Measurements from ENCODE around the gene CCNE1. TPM values are rescaled to one million over a fixed set of nuclear protein-coding genes. Genes with fewer than 3 reads are reported as not detected.

The CCNE1 gene
- total RNA-seq, 2 experiments from 2014 or later, result 32.1 to 32.5 TPM

DNA sequence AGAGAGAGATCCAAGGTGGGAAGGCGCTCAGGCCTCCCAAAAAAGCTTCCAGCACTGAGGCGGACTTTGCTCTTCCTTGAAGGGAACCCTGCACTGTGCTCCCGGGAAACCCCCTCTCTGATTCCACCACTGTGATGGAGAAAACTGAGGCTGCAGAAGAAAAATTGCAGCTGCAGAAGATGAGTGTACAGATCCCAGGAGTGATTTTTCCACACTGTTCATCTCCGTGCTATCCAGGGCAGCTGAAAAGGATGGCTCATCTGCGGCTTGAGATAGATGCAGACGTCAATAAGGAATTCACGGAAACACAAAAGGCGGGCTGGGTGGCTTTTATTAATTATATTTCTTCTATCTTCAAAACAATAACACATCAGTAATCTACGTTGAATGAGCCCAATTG lies 26.2 kb downstream of the CCNE1 start:
- ChIA-PET POLR2A (interaction anchor here (0.7 to 1.0 kb wide), 2 partner anchors 8 to 103 kb away, joined by 3 read pairs; no protein-coding TSS in a partner anchor), CTCF (interaction anchor here (0.8 to 0.9 kb wide), 2 partner anchors 9 to 35 kb away, joined by 3 read pairs; no protein-coding TSS in a partner anchor)

DNA sequence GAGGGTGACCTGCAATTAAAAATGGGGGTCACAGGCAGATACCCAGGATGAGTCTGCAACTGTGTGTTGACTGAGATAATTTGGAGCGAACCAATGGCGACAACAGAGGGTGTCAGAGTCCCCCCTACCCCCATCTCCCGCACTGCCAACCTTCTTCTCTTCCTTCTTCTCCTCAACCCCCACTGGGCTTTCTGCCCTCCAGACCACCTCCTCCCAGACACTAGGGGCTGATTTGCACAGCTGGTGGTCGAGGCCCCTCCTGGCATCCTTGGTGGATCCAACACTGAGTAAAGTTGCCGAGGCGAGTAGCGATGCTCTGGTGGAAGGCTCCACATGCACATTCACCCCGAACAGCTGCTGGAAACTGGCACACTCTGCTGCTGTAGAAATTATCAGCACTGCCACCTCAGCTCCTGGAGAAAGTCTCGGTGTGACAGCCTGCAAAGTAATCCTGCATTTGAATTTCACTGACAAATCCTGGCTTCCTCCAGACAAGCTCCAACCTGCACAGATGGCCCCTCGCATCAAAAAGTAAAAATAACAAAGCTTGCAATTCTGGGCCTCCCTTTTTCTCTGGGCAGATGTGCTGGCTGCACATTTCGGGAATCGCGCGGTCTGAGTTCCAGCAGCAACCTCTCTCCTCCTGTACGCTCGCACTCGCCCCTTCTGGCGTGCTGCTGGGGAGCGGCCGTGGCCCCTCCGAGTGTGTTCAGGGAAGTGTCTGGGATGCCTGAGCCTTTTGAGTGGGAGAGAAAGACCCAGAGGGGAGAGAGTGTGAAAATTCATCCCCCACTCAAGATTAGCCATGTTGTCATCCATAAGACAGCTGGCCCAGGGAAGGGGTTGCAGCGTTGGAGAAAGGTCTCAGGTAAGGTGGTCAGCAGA lies 28.5 kb downstream of the CCNE1 start:
- POLR2A ChIA-PET, result no interaction called here
- CTCF ChIA-PET, result no interaction called here

DNA sequence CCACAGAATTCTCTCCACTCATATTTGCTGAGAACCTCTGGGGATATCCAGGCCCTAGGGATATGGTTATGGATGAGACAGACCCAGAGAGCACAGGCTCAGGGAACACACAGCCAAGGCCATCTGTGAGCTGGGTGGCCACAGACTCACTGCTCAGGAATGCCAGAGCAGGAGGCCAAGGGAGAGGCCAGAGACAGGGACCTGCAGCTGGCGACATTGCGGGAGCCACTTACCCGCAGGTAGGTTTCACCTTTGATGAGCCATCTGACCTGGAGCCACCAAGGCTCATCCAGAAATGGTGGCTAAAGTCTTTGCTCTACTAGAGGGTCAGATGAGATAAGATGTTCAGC lies 29.4 kb downstream of the CCNE1 start:
- ChIA-PET POLR2A (no interaction called here), CTCF (no interaction called here)

DNA sequence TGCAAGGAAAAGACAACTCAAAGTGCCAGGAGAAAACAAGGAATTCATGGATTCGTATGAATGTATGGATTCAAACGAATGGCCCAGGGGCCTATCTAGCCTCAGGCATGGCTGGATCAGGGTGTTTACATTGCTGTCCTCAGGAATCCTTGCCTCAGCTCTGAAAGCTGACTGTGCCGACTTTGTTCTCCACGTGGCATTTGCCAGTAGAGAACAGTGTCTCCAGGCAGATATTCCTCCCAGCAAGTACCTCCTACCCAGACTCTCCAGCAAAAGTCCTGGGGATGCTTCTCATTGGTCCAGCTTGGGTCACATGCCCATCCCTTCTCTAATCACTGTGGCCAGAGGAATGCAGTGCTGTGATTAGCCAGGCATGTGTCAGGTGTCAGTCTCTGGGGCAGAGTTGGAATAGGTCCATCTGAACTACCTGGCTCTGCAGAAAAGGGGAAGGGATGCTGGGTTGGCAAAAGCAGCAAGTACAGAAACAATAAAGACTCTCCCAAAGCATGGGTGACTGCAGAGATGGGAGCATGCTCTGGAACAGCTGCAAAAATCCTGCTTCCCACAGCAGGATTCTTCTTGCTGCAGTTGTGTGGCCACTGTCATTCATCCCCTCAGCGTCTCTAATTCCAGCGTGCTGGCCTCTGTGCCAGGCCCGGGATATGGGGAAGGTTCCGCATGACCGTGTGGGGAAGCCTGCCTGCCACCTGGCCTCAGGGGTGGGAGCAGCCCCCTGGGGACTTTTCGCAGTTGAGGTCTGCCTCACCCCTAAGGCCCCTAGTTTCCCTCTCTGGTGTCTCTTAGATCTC lies 30.0 kb downstream of the CCNE1 start:
- ChIA-PET CTCF (no interaction called here), POLR2A (no interaction called here)

DNA sequence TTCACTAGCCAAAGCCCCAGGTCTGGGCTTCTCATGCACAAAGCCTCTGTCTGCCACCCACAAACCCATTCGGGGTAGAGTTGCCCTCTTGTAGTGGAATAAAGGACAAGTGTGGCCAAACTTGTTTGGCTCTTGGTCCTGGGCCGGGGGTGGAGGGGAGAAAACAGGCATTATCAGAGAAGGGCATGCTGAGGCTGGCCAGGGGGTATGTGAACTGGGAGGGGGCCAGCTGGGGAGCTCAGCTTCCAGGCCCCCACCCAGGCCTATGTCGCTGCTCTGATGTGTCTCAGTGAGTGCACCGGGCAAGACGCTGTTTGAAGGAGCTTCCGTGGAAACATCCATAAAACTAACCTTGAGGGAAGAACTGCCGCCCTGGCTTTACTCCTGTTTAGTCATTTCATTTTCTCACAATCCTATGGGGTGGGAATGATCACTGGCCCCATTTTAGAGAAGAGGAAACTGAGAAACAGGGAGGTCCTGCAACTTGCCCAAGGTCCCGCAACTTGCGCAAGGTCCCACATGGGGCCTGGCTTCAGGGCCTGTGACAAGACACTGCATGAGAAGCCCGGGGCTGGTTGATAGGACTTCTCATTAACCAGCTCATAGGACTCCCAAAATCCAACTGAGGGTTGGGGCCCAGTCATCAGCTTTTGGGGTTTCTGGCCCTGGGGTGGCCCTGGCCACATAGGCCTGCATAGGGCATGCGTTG lies 30.8 kb downstream of the CCNE1 start:
- POLR2A ChIA-PET, result no interaction called here
- CTCF ChIA-PET, result interaction anchor here (1.1 to 1.4 kb wide), 2 partner anchors 30 to 83 kb away, joined by 3 read pairs; no protein-coding TSS in a partner anchor

DNA sequence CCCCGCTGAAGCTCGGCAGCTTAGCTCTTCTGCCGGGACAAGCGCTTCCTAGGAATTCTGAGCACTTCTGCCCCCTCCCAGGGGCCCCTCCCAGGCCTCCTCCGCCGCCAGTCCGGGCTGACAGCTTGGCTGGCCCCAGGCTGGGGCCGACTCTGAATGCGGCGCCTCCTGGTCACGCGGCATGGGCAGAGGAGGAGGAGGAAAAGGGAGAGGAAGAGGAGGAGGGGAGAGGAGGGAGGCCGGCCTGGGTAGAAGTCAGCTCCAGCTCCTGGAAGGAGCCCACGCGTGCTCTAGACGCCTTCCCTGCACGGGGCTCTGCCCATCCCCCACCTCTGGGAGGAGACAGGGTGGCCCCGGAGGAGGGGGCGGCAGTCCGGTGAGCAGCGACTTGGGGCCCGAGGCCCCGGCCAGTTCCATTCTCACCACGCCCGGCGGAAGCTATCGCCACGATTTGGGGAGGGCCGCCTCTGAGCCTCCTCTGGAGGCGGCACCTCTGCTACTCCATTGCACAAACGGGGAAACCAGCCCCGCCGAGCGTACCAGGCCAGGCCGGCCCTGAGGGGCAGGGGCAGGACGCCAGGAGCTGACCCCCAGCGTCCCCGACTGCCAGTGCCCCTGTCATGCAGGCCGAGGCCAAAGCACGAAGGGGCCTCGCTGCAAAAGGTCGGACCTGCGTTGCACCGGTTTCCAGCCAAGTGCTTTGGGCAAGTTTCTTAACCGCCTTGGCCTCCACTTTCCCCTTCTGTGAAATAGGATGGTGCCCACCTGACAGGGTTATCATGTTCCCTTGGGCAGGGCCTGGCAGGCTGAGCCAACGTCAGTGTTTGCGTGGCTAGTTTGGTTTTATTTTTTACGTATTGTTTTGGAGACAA lies 31.6 kb downstream of the CCNE1 start:
- POLR2A ChIA-PET, result no interaction called here

DNA sequence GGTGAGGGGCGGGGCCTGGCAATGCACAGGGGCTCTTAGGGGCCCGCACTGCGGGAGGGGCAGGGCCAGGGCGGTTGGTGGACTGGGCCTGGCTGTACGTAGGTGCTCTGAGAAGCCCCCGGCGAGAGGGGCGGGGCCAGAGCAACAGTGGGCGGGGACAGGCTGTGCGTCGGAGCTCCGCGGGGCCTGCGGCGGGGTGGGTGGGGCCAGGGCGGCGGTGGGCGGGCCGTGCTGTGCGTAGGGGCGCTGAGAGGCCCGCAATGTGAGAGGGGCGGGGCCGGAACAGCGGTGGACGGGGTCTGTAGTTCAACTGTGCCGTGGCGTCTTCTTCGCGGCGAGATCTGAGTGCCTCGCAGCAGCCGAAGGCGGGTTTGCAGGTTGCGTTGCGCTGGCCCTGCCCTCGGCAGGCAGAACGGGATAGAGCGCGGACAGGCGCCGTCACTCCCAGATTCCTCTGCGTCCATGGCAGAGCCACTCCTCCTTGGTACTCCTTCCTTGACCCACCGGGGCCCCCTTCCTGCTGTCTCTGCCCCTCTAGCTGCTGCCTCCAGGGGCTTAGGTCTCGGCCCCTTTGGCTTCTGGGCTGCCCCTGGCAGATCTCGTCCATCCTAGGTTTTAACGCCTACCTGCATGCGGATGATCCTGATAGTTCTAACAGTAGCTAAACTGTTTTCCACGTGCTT lies 33.2 kb downstream of the CCNE1 start:
- CTCF ChIA-PET, result interaction anchor here (0.7 to 1.1 kb wide), 2 partner anchors 151 to 167 kb away, joined by 3 read pairs; no protein-coding TSS in a partner anchor

More for the DNA sequence above, 31.6 kb downstream of the CCNE1 start:
- CTCF ChIA-PET, result interaction anchor here (0.9 to 1.4 kb wide), 4 partner anchors 10 to 83 kb away, joined by 3 read pairs; no protein-coding TSS in a partner anchor

DNA sequence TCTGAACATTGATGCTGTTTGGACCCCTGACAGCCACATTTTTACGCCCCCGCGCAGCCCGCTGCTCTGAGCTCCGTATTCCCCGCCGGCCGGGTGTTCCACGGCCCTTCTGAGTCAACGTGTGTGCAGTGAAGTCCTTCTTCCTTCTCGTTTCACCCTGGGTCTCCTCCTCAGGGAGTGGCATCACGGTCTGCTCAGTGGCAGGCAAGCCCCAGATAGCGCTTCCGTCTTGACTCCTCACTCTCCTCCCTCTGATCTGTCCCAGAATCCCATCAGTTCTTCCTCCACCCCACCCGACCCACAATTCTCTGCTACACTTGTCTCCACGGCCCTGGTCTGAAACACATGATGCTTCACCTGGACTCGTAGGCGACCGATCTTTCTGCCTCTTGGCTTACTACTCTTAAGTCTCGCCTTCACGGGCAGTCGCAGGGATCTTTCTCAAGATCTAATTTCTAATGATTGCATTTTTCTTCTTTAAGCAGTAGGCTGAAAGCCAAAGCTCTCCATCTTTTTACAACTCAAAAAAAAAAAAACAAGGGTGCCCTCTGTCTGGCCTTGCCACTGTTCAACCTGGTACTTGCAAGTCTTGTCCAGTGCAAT lies 33.9 kb downstream of the CCNE1 start:
- POLR2A ChIA-PET, result interaction anchor here (0.6 to 1.1 kb wide), 2 partner anchors 8 to 9 kb away, joined by 3 read pairs; no protein-coding TSS in a partner anchor
- CTCF ChIA-PET, result interaction anchor here (0.7 to 1.1 kb wide), 2 partner anchors 151 to 168 kb away, joined by 3 read pairs; no protein-coding TSS in a partner anchor

More for the DNA sequence above, 33.2 kb downstream of the CCNE1 start:
- POLR2A ChIA-PET, result interaction anchor here (0.5 to 1.1 kb wide), 2 partner anchors 8 to 39 kb away, joined by 3 read pairs; no protein-coding TSS in a partner anchor

DNA sequence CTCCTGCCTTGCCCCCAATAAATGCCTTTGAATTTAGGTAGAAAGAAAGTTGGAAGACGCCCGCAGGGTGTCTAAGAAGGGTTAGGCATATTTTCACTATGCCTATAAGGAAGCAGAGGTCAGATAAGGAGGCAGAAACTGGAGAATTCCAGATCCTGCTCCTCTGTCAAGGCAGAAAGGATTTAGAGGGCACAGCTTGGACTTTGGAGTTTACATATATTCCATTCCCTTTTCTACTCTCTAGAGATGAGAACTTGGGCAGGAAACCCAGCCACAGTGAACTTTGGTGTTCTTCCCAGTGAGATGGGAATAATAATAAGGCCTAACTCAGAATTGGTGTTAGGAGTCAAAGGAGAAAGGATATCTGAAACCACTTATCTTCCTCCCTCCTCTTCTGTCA lies 37.4 kb downstream of the CCNE1 start:
- POLR2A ChIA-PET, result no interaction called here
- CTCF ChIA-PET, result interaction anchor here (0.7 to 1.2 kb wide), 3 partner anchors 9 to 78 kb away, joined by 3 to 4 read pairs (median 3); no protein-coding TSS in a partner anchor

DNA sequence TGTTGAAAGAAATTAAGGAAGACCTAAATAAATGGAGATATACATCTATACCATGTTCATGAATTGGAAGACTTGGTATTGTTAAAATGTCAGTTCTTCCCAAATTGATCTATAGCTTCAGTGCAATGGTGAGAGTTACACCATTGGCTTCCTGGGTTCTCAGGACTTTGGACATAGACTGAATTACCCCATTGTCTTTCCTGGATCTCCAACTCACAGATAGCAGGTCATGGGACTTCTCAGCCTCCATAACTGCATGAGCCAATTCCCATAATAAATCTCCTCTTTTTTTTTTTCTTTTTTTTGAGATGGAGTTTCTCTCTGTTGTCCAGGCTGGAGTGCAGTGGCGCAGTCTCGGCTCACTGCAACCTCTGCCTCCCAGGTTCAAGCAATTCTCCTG lies 38.7 kb downstream of the CCNE1 start:
- ChIA-PET POLR2A (no interaction called here), CTCF (interaction anchor here (0.7 to 1.4 kb wide), 4 partner anchors 8 to 124 kb away, joined by 3 to 4 read pairs (median 4); no protein-coding TSS in a partner anchor)

DNA sequence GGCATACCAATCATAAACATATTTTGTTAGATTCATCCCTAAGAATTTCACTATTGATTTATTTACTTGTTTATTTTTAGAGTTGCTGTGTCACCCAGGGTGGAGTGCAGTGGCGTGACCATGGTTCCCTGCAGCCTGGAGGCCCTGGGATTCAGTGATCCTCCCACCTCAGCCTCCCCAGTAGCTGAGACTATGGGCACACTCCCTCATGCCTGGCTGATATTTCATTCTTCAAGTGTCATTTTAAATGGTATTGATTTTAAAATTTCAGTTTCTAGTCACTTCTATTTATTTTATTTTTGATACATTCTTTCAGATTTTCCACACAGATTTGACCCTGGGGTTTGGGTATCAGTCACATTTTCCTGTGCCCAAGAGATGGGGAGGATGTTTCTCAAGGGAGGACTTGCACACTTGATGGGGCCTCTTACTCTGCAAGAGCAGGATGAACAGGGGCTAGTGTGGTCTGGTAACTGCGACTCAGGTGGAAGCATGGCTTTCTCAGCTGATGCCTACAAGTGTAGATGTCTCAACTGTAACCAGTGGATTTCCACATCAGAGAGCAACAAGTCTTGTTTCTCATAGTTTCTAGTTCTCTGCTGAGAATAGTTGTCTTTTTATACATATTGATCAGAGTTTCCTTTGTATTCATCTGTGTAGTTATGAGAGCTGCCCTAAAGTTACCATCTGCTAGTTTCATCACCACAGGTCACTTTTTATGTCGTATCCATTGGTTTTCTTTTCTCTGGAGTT lies 40.2 kb downstream of the CCNE1 start:
- POLR2A ChIA-PET, result no interaction called here
- CTCF ChIA-PET, result interaction anchor here (1.0 kb wide), 1 partner anchor 92 kb away, joined by 3 read pairs; no protein-coding TSS in a partner anchor

DNA sequence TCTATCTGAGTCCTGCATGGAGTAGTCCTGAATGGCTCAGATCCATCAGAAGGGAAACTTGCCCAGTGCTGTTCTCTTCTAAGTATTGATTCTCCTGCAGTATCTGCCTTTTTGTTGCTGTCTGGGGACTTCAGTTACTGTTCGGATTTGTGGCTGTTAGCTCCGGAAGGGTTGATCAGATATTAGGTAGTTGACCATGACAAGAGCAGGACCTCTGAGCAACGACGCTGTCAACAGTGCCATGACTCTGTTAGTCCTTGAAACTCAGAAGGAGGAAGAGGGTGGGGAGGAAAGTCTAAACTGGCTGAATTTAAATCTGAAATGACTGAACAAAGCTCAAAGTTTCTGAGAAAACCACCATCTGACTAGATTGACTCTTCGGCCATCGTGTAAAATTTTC lies 42.2 kb downstream of the CCNE1 start:
- CTCF ChIA-PET, result interaction anchor here (0.6 to 1.0 kb wide), 3 partner anchors 10 to 1211 kb away, joined by 3 to 6 read pairs (median 3); partner anchors contain the start of gene URI1

DNA sequence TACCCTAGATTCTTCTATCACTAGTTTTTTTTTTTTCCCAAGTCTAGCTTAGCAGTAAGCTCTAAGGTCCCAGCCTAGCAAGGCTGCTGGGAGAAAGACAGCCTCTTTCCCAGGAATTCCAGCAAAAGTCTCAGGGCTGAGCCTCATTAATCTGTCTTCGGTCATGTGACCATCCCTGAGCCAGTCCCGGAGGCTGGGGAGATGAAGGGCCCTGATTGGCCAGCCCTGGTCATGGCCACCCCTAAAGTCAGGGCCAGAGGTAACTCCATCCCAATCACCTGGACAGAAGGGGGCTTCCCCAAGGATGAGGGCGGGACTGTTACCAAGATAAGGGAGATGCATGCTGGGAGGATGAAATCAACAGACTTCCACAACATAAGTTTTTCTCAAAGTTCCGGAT lies 43.3 kb downstream of the CCNE1 start:
- ChIA-PET POLR2A (no interaction called here), CTCF (interaction anchor here (1.2 kb wide), 1 partner anchor 139 kb away, joined by 4 read pairs; no protein-coding TSS in a partner anchor)

More for the DNA sequence above, 42.2 kb downstream of the CCNE1 start:
- POLR2A ChIA-PET, result no interaction called here

DNA sequence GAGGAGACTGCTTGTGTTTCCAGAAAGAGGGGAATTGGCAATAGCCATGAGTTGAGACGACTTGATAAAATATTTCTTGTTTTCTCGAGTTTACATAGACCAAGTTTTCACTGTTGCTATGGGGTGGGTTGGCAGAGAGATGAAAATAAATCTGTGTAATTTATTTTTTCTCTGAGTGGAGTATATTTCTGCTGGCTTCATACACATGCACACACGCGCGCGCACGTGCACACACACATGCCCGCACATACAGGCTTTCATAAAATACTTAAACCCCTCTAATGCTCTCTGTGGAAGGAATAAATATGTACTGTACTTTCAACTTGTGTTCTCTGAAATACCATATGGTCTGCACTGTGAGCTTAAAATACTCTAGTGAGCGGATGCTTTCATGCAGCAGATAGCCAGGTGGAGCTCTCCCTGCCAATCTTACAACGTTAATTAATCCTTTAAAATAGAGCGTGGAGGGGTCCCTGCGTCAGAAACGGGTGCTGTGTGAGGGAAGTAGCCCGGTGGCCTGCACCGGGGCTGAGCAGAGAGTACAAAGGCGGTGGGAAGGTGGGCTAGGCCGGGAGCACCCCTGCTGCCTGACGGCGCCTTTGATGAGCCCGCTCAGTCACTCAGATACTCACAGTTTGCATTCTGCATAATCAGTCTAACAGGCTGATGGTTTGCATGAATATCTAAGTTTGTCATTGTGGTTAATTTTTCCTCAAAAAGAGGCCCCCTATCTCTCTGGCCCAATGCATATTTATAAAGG lies 44.1 kb downstream of the CCNE1 start:
- CTCF ChIA-PET, result interaction anchor here (0.7 to 1.2 kb wide), 2 partner anchors 18 to 139 kb away, joined by 3 to 4 read pairs; no protein-coding TSS in a partner anchor
- POLR2A ChIA-PET, result no interaction called here

DNA sequence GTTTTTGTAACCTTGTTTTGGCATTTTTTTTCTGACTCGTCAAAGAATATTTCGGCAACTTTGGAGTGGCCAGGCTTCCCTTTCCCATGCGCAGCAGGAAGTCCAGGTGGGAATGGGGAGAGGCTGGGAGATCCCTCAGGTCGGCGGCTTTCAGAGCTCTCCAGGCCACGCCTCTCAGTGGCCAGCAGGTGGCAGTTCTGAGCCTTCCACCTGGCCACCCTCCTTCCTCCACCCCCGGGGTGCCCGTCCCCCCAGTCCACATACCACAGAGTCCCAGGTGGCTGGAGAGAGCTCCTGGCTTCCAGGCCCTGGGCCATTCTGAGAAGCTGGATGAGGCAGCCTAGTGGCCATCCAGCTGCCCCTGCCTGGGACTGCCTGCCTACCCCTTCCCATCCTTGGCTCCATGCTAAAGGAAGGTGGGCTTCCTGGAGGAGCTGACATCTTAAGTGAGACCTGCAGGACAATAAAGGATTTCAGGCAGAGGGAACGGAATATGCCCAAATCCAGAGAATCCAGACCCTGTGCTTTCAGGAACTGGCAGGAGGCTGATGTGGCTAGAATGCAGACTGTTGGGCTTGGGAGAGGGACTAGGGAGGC lies 46.3 kb downstream of the CCNE1 start:
- CTCF ChIA-PET, result interaction anchor here (0.7 to 2.0 kb wide), 9 partner anchors 8 to 99 kb away, joined by 3 to 8 read pairs (median 4); partner anchors contain the start of gene URI1
- POLR2A ChIA-PET, result interaction anchor here (0.5 to 0.7 kb wide), 2 partner anchors 14 to 21 kb away, joined by 3 read pairs; no protein-coding TSS in a partner anchor
